PFSK-1 (cell line): ENCODE results near the gene MPO.

Experiments
- FOXP2 ChIP-seq: optimal IDR thresholded peaks from 2 replicates; pipeline ENCODE3; 2011; ENCODE audit warnings: borderline replicate concordance, control low read depth, inconsistent platforms; ENCODE audit not compliant: insufficient read depth; ENCODE audit errors: extremely low read length, extremely low read depth
- POLR2AphosphoS5 ChIP-seq: IDR thresholded peaks from 2 replicates; pipeline ENCODE4 v1.6.1; 2012; ENCODE audit warnings: low read depth, mild to moderate bottlenecking, control low read depth, low read length, moderate library complexity
- SIN3A ChIP-seq: IDR thresholded peaks from 2 replicates; pipeline ENCODE4 v1.6.1; 2012; ENCODE audit warnings: mild to moderate bottlenecking, low read length, moderate library complexity, borderline replicate concordance; ENCODE audit not compliant: insufficient read depth
- TAF1 ChIP-seq: IDR thresholded peaks from 2 replicates; pipeline ENCODE4 v1.6.1; 2012; ENCODE audit warnings: low read length, control low read depth, borderline replicate concordance; ENCODE audit not compliant: insufficient read depth
- TF ChIP-seq, protein P1 (sequence below), 2 experiments: IDR thresholded peaks; 2 replicates each; pipeline versions ENCODE4 v1.6.1 to v1.8.0; 2011 to 2012; ENCODE audit warnings: low read depth in 2 of 2, low read length in 2 of 2, control low read depth in 1 of 2, inconsistent platforms in 1 of 2, mild to moderate bottlenecking in 1 of 2, moderate library complexity in 1 of 2; ENCODE audit not compliant: insufficient read depth in 1 of 2

The MPO gene

DNA sequence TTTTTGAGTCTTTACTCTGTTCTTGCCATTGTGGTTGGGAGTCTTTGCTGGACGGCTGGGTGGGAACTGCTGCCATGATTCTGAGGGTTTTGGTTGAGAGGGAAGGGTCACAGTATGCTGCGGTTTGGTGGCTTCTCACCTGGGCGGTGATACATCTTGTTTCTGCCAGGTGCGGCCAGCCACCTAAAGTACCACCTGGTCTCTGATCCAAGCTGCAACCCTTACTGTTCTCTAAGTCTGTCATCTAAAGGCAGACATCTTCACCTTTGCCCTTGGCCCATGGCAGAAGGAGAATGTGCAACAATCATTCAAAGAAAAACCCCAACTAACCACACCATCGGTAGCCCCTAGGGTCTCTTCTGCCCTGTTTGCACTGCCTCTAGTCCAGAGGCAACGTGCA is 19.6 kb upstream of the MPO start:
- TF ChIP-seq SIN3A = no peak
- no peak for TF ChIP-seq TAF1
- no peak for TF ChIP-seq FOXP2
- TF ChIP-seq POLR2AphosphoS5 = no peak
- TF ChIP-seq, protein P1, sequence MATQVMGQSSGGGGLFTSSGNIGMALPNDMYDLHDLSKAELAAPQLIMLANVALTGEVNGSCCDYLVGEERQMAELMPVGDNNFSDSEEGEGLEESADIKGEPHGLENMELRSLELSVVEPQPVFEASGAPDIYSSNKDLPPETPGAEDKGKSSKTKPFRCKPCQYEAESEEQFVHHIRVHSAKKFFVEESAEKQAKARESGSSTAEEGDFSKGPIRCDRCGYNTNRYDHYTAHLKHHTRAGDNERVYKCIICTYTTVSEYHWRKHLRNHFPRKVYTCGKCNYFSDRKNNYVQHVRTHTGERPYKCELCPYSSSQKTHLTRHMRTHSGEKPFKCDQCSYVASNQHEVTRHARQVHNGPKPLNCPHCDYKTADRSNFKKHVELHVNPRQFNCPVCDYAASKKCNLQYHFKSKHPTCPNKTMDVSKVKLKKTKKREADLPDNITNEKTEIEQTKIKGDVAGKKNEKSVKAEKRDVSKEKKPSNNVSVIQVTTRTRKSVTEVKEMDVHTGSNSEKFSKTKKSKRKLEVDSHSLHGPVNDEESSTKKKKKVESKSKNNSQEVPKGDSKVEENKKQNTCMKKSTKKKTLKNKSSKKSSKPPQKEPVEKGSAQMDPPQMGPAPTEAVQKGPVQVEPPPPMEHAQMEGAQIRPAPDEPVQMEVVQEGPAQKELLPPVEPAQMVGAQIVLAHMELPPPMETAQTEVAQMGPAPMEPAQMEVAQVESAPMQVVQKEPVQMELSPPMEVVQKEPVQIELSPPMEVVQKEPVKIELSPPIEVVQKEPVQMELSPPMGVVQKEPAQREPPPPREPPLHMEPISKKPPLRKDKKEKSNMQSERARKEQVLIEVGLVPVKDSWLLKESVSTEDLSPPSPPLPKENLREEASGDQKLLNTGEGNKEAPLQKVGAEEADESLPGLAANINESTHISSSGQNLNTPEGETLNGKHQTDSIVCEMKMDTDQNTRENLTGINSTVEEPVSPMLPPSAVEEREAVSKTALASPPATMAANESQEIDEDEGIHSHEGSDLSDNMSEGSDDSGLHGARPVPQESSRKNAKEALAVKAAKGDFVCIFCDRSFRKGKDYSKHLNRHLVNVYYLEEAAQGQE (IDR thresholded peaks at IDR 0.05; ENCODE audit: insufficient read depth in 1 of 2, low read depth in 2 of 2, low read length in 2 of 2) = no peak

GRCh38 chr17:58294034-58294433 is 13.3 kb upstream of the MPO start:
- no peak for TF ChIP-seq SIN3A

- TF ChIP-seq, protein P1 (IDR thresholded peaks at IDR 0.05; ENCODE audit: insufficient read depth in 1 of 2, low read depth in 2 of 2, low read length in 2 of 2) = no peak
Measured at GRCh38 chr17:58291246-58291645, 10.5 kb upstream of the MPO start.

- no peak for TF ChIP-seq POLR2AphosphoS5
Measured at GRCh38 chr17:58289869-58290268, 9.1 kb upstream of the MPO start.

DNA sequence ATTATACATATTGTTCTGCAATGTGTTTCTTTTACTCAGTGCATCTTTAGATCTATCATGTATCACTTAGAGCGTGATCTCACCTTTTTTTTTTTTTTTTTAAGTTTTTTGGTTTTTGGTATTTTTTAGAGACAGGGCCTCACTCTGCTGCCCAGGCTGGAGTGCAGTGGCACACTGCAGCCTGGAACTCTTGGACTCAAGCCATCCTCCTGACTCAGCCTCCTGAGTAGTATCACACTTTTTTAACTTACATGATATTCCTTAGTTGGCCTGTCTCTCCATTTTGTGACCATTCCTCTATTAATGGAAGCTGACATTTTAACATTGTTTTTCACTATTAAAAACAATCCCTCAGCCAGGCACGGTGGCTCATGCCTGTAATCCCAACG is 4.7 kb upstream of the MPO start:
- TF ChIP-seq POLR2AphosphoS5 (no peak), SIN3A (no peak), TAF1 (no peak), FOXP2 (no peak)
- TF ChIP-seq, protein P1 (IDR thresholded peaks at IDR 0.05; ENCODE audit: insufficient read depth in 1 of 2, low read depth in 2 of 2, low read length in 2 of 2) = no peak

GRCh38 chr17:58284613-58285421 is 4.1 kb upstream of the MPO start:
- TF ChIP-seq FOXP2 (no peak), TAF1 (no peak), POLR2AphosphoS5 (no peak), SIN3A (no peak)
- TF ChIP-seq, protein P1 (IDR thresholded peaks at IDR 0.05; ENCODE audit: insufficient read depth in 1 of 2, low read depth in 2 of 2, low read length in 2 of 2) = no peak
